Left ventricle myocardium inferior (tissue), 1 donor: ENCODE results near the gene SLC2A8. TPM values are rescaled to one million over a fixed set of nuclear protein-coding genes. Genes with fewer than 3 reads are reported as not detected.

Source experiments
- DNase-seq: peaks from one replicate; pipeline ENCODE4 v3.0.0-alpha.2; 2020
- H3K27ac ChIP-seq: fragments of 200-600 bp; replicated peaks from 2 replicates; pipeline ENCODE4 v1.8.0; 2021
- H3K27me3 ChIP-seq: fragments of 200-600 bp; 2 replicates; pipeline ENCODE4 v1.8.0; 2021; ENCODE audit warnings: low read depth
- H3K36me3 ChIP-seq: fragments of 200-600 bp; 2 replicates; pipeline ENCODE4 v1.8.0; 2021
- H3K4me1 ChIP-seq: fragments of 200-600 bp; 2 replicates; pipeline ENCODE4 v1.8.0; 2021
- H3K4me3 ChIP-seq: fragments of 200-600 bp; 2 replicates; pipeline ENCODE4 v1.8.0; 2021; ENCODE audit warnings: mild to moderate bottlenecking, moderate library complexity
- H3K9me3 ChIP-seq: fragments of 200-600 bp; replicated peaks from 2 replicates; pipeline ENCODE4 v1.8.0; 2021
- CTCF ChIP-seq: fragments of 200-600 bp; IDR thresholded peaks from 2 replicates; pipeline ENCODE4 v1.8.0; 2021; ENCODE audit warnings: antibody characterized with exemption, mild to moderate bottlenecking, borderline replicate concordance
- intact Hi-C: fragments of 100-400 bp; cut with micrococcal nuclease; formaldehyde crosslinking; loops from one replicate; pipeline ENCODE4 v1.11.0; 2022
- total RNA-seq: library from RNA; stranded (reverse); fragmentation: NEBNext Ultra II Directional; extraction: Animal tissue kit (Norgen Biotek cat#: 25700); gene quantifications from one replicate; pipeline ENCODE4 v1.2.1, GENCODE V29; 2021
- donor health status: DM: no; HTN: yes; CAD: no; lungs with severe emphysema.

Gene SLC2A8
- total RNA-seq, 1 donor from 2014 or later, result 16.1 TPM

- no peak for DNase-seq
- Histone ChIP-seq H3K9me3 (no peaks in the 10 kb centered on the region), H3K4me3 (peak overlapping the region; percentile 83), H3K36me3 (peaks cover 60% of the 10 kb centered on the region), H3K4me1 (peaks cover 63% of the 10 kb centered on the region), H3K27me3 (no peaks in the 10 kb centered on the region), H3K27ac (peak overlapping the region; percentile 98)
- intact Hi-C loops, result no loop called here
- no peak for TF ChIP-seq CTCF
These were observed 52.5 kb downstream of the SLC2A8 start for GRCh38 chr9:127449332-127449966.

GRCh38 chr9:127450243-127450760, 53.3 kb downstream of the SLC2A8 start:
- peaks cover 71% of the 10 kb centered on the region for H3K4me1 ChIP-seq
- H3K4me3 ChIP-seq, result peak overlapping the region; percentile 83
- no peaks in the 10 kb centered on the region for H3K27me3 ChIP-seq
- peaks cover 57% of the 10 kb centered on the region for H3K36me3 ChIP-seq
- no peaks in the 10 kb centered on the region for H3K9me3 ChIP-seq
- DNase-seq, result no peak
- H3K27ac ChIP-seq, result peak overlapping the region; percentile 98
- no peak for TF ChIP-seq CTCF
- intact Hi-C loops, result no loop called here

GRCh38 chr9:127450830-127451607, 54.0 kb downstream of the SLC2A8 start, which contains the start of the genes LRSAM1 and RPL12:
Gene LRSAM1 (plus strand): TSS chr9:127451510. CDS start chr9:127454528, 3,018 bp downstream.
Gene RPL12 (minus strand): TSS chr9:127451406. CDS start chr9:127451317, 89 bp downstream.
- Histone ChIP-seq H3K36me3 (peaks cover 50% of the 10 kb centered on the region), H3K27ac (peak within 1 kb of the TSS; percentile 98), H3K9me3 (no peaks in the 10 kb centered on the region), H3K4me3 (peak within 1 kb of the TSS; percentile 83), H3K27me3 (no peaks in the 10 kb centered on the region), H3K4me1 (peaks cover 78% of the 10 kb centered on the region)
- TF ChIP-seq CTCF, result no peak
- intact Hi-C loops, result no loop called here
- peak; percentile 97 for DNase-seq

GRCh38 chr9:127451608-127451857, 54.6 kb downstream of the SLC2A8 start:
- Histone ChIP-seq H3K4me3 (peak overlapping the region; percentile 83), H3K4me1 (peaks cover 81% of the 10 kb centered on the region), H3K9me3 (no peaks in the 10 kb centered on the region), H3K36me3 (peaks cover 45% of the 10 kb centered on the region), H3K27me3 (no peaks in the 10 kb centered on the region), H3K27ac (peak overlapping the region; percentile 98)
- no peak for TF ChIP-seq CTCF
- DNase-seq, result no peak
- intact Hi-C loops, result no loop called here

GRCh38 chr9:127451858-127452656, 55.1 kb downstream of the SLC2A8 start:
- peak overlapping the region; percentile 83 for H3K4me3 ChIP-seq
- peak overlapping the region; percentile 98 for H3K27ac ChIP-seq
- H3K4me1 ChIP-seq, result peaks cover 87% of the 10 kb centered on the region
- intact Hi-C loops, result no loop called here
- no peak for TF ChIP-seq CTCF
- no peaks in the 10 kb centered on the region for H3K27me3 ChIP-seq
- H3K9me3 ChIP-seq, result no peaks in the 10 kb centered on the region
- peaks cover 44% of the 10 kb centered on the region for H3K36me3 ChIP-seq
- DNase-seq, result peak; percentile 46
